BJ (cell line): ENCODE results near the gene WASF2. TPM values are rescaled to one million over a fixed set of nuclear protein-coding genes. Genes with fewer than 3 reads are reported as not detected.

Experiments
- CTCF ChIA-PET: fragments of 350-600 bp; formaldehyde crosslinking; extraction: SDS; loops from one replicate; lab custom pipeline; 2021; ENCODE audit warnings: antibody characterized with exemption, inconsistent platforms; lab: Yijun Ruan, JAX
- POLR2A ChIA-PET: fragments of 300-600 bp; sonication (Branson Sonifier 250); formaldehyde crosslinking; extraction: SDS; loops from one replicate; lab custom pipeline; 2021; ENCODE audit warnings: antibody characterized with exemption; lab: Charles Lee
- DNase-seq: peaks from one replicate; pipeline ENCODE4 v3.0.0-alpha.2; 2011; ENCODE audit warnings: low read depth
- H3K27me3 ChIP-seq: 2 replicates; pipeline ENCODE4 v1.6.0; 2011; ENCODE audit warnings: low read length; ENCODE audit not compliant: control insufficient read depth, insufficient read depth
- H3K36me3 ChIP-seq: 2 replicates; pipeline ENCODE4 v1.5.1; 2011; ENCODE audit warnings: low read length; ENCODE audit not compliant: control insufficient read depth, insufficient read depth
- H3K4me3 ChIP-seq: 2 replicates; pipeline ENCODE4 v1.5.1; 2011; ENCODE audit warnings: low read depth, mild to moderate bottlenecking, control low read depth, low read length
- polyA plus RNA-seq: library from polyadenylated mRNA; depleted of rRNA; stranded (reverse); fragments of >200 nt; gene quantifications from 2 replicates; pipeline ENCODE4 v1.2.3, GENCODE V29; 2011
- TF ChIP-seq, protein P1 (sequence below): IDR thresholded peaks from 2 replicates; pipeline ENCODE4 v1.5.1; 2011; ENCODE audit warnings: low read depth, mild to moderate bottlenecking, control low read depth, inconsistent platforms, low read length, moderate library complexity; ENCODE audit not compliant: insufficient read depth

WASF2 gene
- polyA plus RNA-seq, 1 experiment = 56.5 TPM

DNA sequence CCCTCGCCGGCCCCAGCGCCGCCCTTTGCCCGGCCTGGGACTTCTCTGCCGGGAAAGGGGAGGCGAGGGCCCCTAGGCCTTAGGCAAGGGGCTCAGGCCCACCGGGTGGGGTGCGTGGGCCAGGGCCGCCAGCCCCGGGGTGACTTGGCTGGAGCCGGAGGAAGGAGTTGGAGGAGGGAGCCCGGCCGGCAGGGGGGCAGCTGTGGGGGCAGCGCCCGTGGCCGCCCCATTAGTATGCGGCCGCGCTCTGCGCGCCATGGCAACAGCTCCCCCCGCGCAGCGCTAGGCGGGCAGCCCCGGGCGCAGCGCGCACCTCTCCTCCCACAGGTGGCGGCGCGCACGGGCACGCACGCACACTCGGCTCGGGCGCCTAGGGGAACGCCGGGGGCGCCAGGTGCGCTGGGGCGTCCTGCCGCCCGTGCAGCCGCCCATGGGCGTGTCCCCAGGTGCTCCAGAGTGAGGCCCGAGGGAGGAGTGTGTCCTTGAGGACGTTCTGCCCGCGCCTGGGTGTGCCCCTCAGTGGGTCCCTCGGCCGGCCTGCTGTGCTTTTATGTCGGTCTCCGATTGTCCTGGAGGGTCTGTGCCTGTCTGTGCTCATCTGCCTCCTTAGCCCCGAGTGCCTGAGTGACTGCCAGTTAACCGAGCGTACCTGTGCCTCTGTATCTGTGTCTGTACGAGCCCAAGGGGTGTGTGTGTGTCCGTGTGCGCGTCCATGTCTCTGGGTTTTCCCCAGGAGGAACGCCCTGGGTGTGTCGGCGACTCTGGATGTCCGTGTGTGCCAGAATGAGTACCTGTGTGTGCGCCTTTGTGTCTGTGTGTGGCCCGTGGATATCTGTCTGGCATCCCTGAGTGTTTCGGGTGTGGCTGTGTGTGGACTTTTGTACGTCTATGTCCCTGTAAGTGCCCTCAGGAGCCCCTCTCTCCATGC lies 38.2 kb upstream of the WASF2 start:
- no peak for DNase-seq
- no peak overlapping the region for H3K4me3 ChIP-seq
- POLR2A ChIA-PET = no interaction called here
- TF ChIP-seq, protein P1, sequence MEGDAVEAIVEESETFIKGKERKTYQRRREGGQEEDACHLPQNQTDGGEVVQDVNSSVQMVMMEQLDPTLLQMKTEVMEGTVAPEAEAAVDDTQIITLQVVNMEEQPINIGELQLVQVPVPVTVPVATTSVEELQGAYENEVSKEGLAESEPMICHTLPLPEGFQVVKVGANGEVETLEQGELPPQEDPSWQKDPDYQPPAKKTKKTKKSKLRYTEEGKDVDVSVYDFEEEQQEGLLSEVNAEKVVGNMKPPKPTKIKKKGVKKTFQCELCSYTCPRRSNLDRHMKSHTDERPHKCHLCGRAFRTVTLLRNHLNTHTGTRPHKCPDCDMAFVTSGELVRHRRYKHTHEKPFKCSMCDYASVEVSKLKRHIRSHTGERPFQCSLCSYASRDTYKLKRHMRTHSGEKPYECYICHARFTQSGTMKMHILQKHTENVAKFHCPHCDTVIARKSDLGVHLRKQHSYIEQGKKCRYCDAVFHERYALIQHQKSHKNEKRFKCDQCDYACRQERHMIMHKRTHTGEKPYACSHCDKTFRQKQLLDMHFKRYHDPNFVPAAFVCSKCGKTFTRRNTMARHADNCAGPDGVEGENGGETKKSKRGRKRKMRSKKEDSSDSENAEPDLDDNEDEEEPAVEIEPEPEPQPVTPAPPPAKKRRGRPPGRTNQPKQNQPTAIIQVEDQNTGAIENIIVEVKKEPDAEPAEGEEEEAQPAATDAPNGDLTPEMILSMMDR = no peak
- CTCF ChIA-PET = interaction anchor here (0.8 kb wide), 1 partner anchor 28 kb away, joined by 3 read pairs; no protein-coding TSS in a partner anchor
- H3K27me3 ChIP-seq = no peaks in the 10 kb centered on the region
- peaks cover 3% of the 10 kb centered on the region for H3K36me3 ChIP-seq

DNA sequence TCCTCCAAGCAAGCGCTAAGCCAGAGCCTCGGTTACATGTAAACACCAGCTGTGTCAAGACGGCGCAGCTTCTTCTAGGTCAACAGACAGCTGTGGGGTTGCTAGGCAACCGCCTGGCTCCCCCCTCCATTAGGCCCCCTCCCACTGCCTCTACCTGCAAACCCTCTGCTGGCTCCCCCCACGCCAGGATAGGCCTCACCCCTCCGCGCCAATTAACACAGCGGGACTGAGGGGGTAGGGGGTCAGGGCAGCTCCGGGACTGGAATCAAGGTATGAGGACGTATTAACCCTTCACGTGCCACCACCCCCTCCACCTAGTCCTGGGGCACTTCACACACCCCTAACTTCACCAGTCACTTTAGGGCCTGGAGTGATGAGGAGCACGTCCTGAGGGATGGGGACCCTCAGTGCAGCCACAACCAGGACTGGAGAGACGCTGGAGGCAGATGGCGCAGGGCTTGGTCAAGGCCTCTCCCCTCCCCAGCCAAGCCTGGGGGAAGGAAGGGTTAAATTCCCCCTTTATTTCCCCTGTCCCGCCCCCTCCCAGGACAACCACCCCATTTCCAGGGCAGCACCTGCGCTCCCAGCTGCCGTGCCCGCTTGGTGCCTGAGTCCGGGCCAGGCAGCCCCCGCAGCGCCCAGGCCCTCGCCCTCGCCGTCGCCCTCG lies 37.4 kb upstream of the WASF2 start:
- Histone ChIP-seq H3K27me3 (no peaks in the 10 kb centered on the region), H3K36me3 (no peaks in the 10 kb centered on the region), H3K4me3 (no peak overlapping the region)
- POLR2A ChIA-PET = no interaction called here
- CTCF ChIA-PET = interaction anchor here (0.7 to 2.4 kb wide), 3 partner anchors 11 to 82 kb away, joined by 3 to 9 read pairs (median 3); no protein-coding TSS in a partner anchor
- no peak for DNase-seq
- TF ChIP-seq, protein P1 = no peak

DNA sequence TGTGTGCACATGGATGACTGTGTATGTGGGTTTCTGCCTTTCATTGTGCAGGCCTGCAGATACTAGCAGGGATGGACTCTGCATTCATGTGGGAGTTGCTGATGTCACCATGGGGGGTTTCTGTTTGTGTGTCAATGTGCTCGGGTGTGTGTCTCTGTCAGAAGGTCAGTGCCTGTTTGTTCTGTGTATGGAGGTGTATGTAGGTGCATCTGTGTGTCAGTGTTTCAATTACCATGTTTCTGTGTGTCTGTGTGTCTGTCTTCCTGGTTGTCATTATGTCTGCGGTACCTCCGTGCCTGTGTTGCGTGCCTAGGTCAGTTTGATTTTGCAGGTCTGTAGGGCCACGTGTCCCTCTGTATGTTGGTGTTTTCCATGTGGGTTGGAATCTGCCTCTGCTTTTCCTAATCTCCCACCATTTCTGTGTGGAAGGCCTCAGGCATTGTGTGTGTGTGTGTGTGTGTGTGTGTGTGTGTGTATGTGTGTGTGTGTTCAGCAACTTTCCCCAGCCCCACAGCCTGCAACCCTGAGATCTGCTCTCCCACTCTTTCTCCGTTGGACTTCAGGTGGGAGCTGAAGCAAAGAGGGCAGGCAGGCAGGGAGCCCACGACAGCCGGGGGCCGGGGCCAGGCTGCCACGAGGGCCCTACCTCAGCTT lies 36.7 kb upstream of the WASF2 start:
- no peaks in the 10 kb centered on the region for H3K27me3 ChIP-seq
- no peak for DNase-seq
- H3K36me3 ChIP-seq = no peaks in the 10 kb centered on the region
- ChIA-PET POLR2A (interaction anchor here (0.5 kb wide), 1 partner anchor 86 kb away, joined by 6 read pairs; no protein-coding TSS in a partner anchor), CTCF (interaction anchor here (0.7 to 2.4 kb wide), 6 partner anchors 12 to 83 kb away, joined by 3 to 9 read pairs (median 3); no protein-coding TSS in a partner anchor)
- TF ChIP-seq, protein P1 = no peak
- no peak overlapping the region for H3K4me3 ChIP-seq

DNA sequence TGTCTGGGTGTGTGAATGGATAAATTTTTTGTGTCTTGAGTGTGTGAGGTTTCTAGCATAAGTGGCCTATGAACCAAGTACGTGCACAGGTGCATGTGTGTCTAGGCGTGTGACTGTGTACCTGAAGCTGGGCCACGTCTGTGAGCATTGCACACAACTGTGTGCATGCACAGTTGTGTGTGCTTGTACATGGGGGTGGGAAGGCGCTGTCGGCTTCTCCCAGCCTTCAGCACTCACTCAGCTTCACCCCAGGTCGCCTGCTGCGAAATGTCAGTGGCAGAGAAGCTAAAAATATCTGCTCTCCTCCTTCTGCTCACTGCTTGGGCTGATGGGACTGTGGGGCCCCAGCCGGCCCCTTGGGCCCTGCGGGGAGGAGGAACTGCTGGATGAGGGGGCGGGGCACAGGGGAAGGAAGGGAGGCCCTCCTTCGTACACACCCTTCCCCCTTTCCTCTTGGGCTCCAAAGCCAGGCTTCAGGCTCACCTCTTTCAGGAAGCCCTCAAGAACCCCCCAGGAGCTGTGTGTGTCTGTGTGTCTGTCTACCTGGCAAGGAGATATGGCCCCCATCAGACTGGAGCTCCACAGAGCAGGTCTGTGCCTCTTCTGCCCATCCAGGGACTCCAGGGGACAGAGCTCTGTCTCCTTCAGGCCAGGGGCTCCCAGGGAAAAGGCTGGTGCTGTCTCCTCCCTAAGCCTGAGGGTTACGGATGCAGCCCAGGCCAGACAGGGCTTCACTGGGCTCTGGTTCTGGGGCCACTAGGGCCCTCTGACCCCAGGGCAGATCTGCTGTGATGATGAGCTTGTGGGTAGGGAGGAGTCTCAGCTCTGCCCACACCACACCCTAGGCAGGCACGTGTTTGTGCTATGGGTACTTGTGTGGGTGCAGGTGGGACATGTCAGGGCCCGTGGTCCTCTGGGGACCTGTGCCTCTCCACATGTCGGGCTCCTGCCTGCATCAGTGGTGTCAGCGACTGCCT lies 35.6 kb upstream of the WASF2 start:
- POLR2A ChIA-PET = interaction anchor here (0.5 to 0.6 kb wide), 4 partner anchors 79 to 986 kb away, joined by 3 to 9 read pairs (median 5); partner anchors contain the start of gene AHDC1
- no peaks in the 10 kb centered on the region for H3K36me3 ChIP-seq

More for the DNA sequence above, 35.6 kb upstream of the WASF2 start:
- TF ChIP-seq, protein P1 = no peak
- no peak overlapping the region for H3K4me3 ChIP-seq
- no peaks in the 10 kb centered on the region for H3K27me3 ChIP-seq
- no peak for DNase-seq
- CTCF ChIA-PET = interaction anchor here (1.0 to 3.7 kb wide), 7 partner anchors 10 to 225 kb away, joined by 3 to 16 read pairs (median 4); no protein-coding TSS in a partner anchor
